Keratinocyte (primary cell): ENCODE measurements around the gene ARHGAP1. TPM values are rescaled to one million over a fixed set of nuclear protein-coding genes. Genes with fewer than 3 reads are reported as not detected.

Experiments
- DNase-seq: peaks from one replicate; pipeline ENCODE4 v3.0.0-alpha.2; 2011; ENCODE audit warnings: low read depth, missing footprints, low spot score
- FAIRE-seq: peaks from 2 replicates; lab custom pipeline; 2011; peaks lifted over from hg19 to GRCh38; lab: Jason Lieb, UNC
- H2AFZ ChIP-seq: 2 replicates; pipeline ENCODE4 v1.6.0; 2012; ENCODE audit warnings: low read length, control low read depth, inconsistent platforms; ENCODE audit not compliant: control insufficient read depth
- H3K27ac ChIP-seq: 2 replicates; pipeline ENCODE4 v1.5.1; 2011; ENCODE audit warnings: low read length; ENCODE audit not compliant: control insufficient read depth, insufficient read depth
- H3K27me3 ChIP-seq: 3 replicates; pipeline ENCODE4 v1.6.0; 2011; ENCODE audit warnings: low read length; ENCODE audit not compliant: control insufficient read depth, insufficient read depth; ENCODE audit errors: extremely low read depth
- H3K36me3 ChIP-seq, 2 experiments: 2 replicates in 1 of 2; 3 replicates in 1 of 2; pipeline ENCODE4 v1.5.1; 2011; ENCODE audit warnings: low read length in 2 of 2, mild to moderate bottlenecking in 1 of 2; ENCODE audit not compliant: control insufficient read depth in 2 of 2, insufficient read depth in 2 of 2; ENCODE audit errors: extremely low read depth in 1 of 2
- H3K4me1 ChIP-seq: 3 replicates; pipeline ENCODE4 v1.5.1; 2011; ENCODE audit warnings: low read length; ENCODE audit not compliant: control insufficient read depth, insufficient read depth; ENCODE audit errors: extremely low read depth
- H3K4me2 ChIP-seq: 3 replicates; pipeline ENCODE4 v1.6.0; 2011; ENCODE audit warnings: low read depth, low read length; ENCODE audit not compliant: control insufficient read depth, insufficient read depth; ENCODE audit errors: extremely low read depth
- H3K4me3 ChIP-seq, 3 experiments: fragments of 200-600 bp in 1 of 3; sonication (generic) in 1 of 3; 2 replicates in 2 of 3; 3 replicates in 1 of 3; pipeline ENCODE4 v1.5.1; 2011 to 2016; ENCODE audit warnings: low read length in 3 of 3, mild to moderate bottlenecking in 3 of 3, control low read depth in 2 of 3, inconsistent platforms in 1 of 3, low read depth in 1 of 3, mixed read lengths in 1 of 3, mixed run types in 1 of 3, moderate library complexity in 1 of 3; ENCODE audit not compliant: control insufficient read depth in 2 of 3, insufficient read depth in 2 of 3; ENCODE audit errors: extremely low read depth in 1 of 3
- H3K79me2 ChIP-seq: 2 replicates; pipeline ENCODE4 v1.6.0; 2012; ENCODE audit warnings: low read length; ENCODE audit not compliant: control insufficient read depth, insufficient read depth
- H3K9ac ChIP-seq: 3 replicates; pipeline ENCODE4 v1.6.0; 2011; ENCODE audit warnings: low read length; ENCODE audit not compliant: control insufficient read depth, insufficient read depth; ENCODE audit errors: extremely low read depth
- H3K9me1 ChIP-seq: 3 replicates; pipeline ENCODE4 v1.6.0; 2011; ENCODE audit warnings: low read length; ENCODE audit not compliant: control insufficient read depth, insufficient read depth; ENCODE audit errors: extremely low read depth
- H3K9me3 ChIP-seq: 2 replicates; pipeline ENCODE4 v1.5.1; 2012; ENCODE audit warnings: low read depth, low read length; ENCODE audit not compliant: control insufficient read depth
- H4K20me1 ChIP-seq: 3 replicates; pipeline ENCODE4 v1.6.0; 2011; ENCODE audit warnings: low read length; ENCODE audit not compliant: control insufficient read depth, insufficient read depth; ENCODE audit errors: extremely low read depth
- EZH2 ChIP-seq: IDR thresholded peaks from one replicate; pipeline ENCODE4 v1.6.1; 2012; ENCODE audit warnings: inconsistent platforms, mild to moderate bottlenecking, low read length, moderate library complexity
- dilution Hi-C: fragments of 300-500 bp; cut with MboI; formaldehyde crosslinking; loops from one replicate; pipeline ENCODE4 v1.7.0; 2020; ENCODE audit warnings: low sequenced_read_pairs; ENCODE audit not compliant: extremely low pct_ligation_motif_present
- polyA plus RNA-seq, 5 experiments: library from polyadenylated mRNA; depleted of rRNA in 3 of 5; stranded (reverse) in 3 of 5; stranded (forward) in 1 of 5; unstranded in 1 of 5; fragments of >200 nt; gene quantifications; 1 replicate in 1 of 5; 2 replicates in 3 of 5; 3 replicates in 1 of 5; pipeline versions ENCODE4 v1.2.1 to v1.2.3, GENCODE V29; 2011 to 2012; ENCODE audit warnings: missing spikeins in 2 of 5, low read depth in 1 of 5, low replicate concordance in 1 of 5
- TF ChIP-seq, protein P1 (sequence below), 3 experiments: IDR thresholded peaks in 1 of 3; conservative IDR thresholded peaks in 1 of 3; optimal IDR thresholded peaks in 1 of 3; 2 replicates in 2 of 3; 3 replicates in 1 of 3; pipeline versions ENCODE3 to v1.5.1; 2011; ENCODE audit warnings: low read length in 3 of 3, mild to moderate bottlenecking in 3 of 3, moderate library complexity in 2 of 3, control low read depth in 1 of 3, inconsistent platforms in 1 of 3; ENCODE audit not compliant: insufficient read depth in 2 of 3; ENCODE audit errors: extremely low read depth in 1 of 3

ARHGAP1 gene
- polyA plus RNA-seq, 1 donor (not counting 4 experiments of a cell fraction or from before 2014, with no cell fraction given) = 19.5 TPM

DNA sequence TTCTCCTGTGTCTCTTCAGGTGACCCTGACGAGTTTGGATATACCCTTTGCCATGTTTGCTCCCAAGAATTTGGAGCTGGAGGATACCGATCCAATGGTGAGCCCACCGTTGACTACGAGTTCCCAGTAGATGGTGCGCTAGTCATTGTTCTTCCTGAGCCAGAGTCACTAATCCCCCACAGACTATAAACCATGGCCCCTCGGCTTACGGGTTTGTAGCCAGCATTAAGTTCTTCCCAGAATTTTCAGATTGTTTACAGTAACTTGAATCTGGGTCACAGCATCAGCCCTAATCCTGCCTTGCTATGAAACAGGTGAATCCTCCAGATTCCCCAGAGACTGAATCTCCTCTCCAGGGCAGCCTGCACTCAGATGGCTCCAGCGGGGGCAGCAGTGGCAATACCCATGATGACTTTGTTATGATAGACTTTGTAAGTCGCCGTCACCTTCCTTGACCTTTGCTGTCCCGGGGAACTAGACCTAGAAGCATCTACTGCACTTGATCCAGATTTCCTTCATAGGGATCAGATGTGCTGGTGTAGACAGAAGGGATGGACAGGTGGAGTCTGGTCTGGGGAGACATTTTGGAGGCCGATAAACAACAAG is 31.8 kb downstream of the ARHGAP1 start:
- Histone ChIP-seq H3K79me2 (no peaks in the 10 kb centered on the region), H4K20me1 (no peaks in the 10 kb centered on the region), H3K9ac (no peak overlapping the region), H3K4me1 (peaks cover 1% of the 10 kb centered on the region), H3K27ac (no peak overlapping the region), H3K36me3 (peaks cover 35 to 45% of the 10 kb centered on the region in 2 experiments), H3K27me3 (no peaks in the 10 kb centered on the region), H3K9me3 (no peaks in the 10 kb centered on the region), H3K4me3 (no peak overlapping the region), H2AFZ (no peak overlapping the region), H3K4me2 (no peak overlapping the region), H3K9me1 (no peaks in the 10 kb centered on the region)
- FAIRE-seq (no peak), DNase-seq (no peak)
- dilution Hi-C loops = no loop called here
- TF ChIP-seq, protein P1, sequence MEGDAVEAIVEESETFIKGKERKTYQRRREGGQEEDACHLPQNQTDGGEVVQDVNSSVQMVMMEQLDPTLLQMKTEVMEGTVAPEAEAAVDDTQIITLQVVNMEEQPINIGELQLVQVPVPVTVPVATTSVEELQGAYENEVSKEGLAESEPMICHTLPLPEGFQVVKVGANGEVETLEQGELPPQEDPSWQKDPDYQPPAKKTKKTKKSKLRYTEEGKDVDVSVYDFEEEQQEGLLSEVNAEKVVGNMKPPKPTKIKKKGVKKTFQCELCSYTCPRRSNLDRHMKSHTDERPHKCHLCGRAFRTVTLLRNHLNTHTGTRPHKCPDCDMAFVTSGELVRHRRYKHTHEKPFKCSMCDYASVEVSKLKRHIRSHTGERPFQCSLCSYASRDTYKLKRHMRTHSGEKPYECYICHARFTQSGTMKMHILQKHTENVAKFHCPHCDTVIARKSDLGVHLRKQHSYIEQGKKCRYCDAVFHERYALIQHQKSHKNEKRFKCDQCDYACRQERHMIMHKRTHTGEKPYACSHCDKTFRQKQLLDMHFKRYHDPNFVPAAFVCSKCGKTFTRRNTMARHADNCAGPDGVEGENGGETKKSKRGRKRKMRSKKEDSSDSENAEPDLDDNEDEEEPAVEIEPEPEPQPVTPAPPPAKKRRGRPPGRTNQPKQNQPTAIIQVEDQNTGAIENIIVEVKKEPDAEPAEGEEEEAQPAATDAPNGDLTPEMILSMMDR (optimal IDR thresholded peaks at IDR 0.05 in 1 of 3, IDR thresholded peaks at IDR 0.05 in 1 of 3, conservative IDR thresholded peaks at IDR 0.05 in 1 of 3; ENCODE audit: extremely low read depth in 1 of 3, insufficient read depth in 2 of 3, low read length in 3 of 3) = no peak
- TF ChIP-seq EZH2 = no peak

DNA sequence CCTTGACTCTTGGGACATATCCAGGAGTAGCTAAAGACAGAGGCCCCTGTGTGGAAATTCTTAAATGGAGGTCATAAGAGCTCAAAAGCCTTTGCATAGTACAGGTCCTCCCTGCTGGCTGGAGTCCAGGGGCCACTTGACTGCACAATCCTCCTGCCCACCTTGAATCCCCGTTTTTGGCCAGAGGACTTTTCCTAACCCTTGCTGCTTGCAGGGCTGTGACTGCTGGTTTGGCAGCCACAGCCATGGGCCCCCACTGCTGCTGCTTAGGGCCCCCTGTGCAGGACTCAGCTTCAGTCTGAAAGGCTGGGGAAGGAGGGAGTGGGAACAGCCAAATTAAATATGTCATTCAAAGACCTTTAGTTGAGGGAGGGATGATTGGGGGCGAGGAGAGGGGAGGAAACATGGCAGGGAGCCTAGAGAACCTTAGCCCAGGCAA is 33.4 kb downstream of the ARHGAP1 start:
- H3K4me1 ChIP-seq = peaks cover 5% of the 10 kb centered on the region
- H3K27ac ChIP-seq = no peak overlapping the region
- no peaks in the 10 kb centered on the region for H3K9me1 ChIP-seq
- no peak overlapping the region for H2AFZ ChIP-seq
- H3K79me2 ChIP-seq = no peaks in the 10 kb centered on the region
- no peak overlapping the region for H3K9ac ChIP-seq
- no peak for FAIRE-seq
- no peaks in the 10 kb centered on the region for H3K27me3 ChIP-seq
- dilution Hi-C loops = no loop called here
- H4K20me1 ChIP-seq = no peaks in the 10 kb centered on the region
- TF ChIP-seq, protein P1 (optimal IDR thresholded peaks at IDR 0.05 in 1 of 3, IDR thresholded peaks at IDR 0.05 in 1 of 3, conservative IDR thresholded peaks at IDR 0.05 in 1 of 3; ENCODE audit: extremely low read depth in 1 of 3, insufficient read depth in 2 of 3, low read length in 3 of 3) = no peak
- TF ChIP-seq EZH2 = no peak
- no peak for DNase-seq
- no peak overlapping the region for H3K4me3 ChIP-seq
- H3K4me2 ChIP-seq = no peak overlapping the region
- H3K9me3 ChIP-seq = no peaks in the 10 kb centered on the region
- peaks cover 32% of the 10 kb centered on the region in 2 experiments for H3K36me3 ChIP-seq
